ENCODE results near the gene PPP6R1. TPM values are rescaled to one million over a fixed set of nuclear protein-coding genes. Genes with fewer than 3 reads are reported as not detected.

Gene PPP6R1
- total and polyA plus RNA-seq, 2 experiments from 2014 or later: 37.1 to 76.0 TPM

GRCh38 chr19:55228403-55229031, 30.3 kb downstream of the PPP6R1 start, which contains the start of gene TMEM86B:
TMEM86B (minus strand) TSS chr19:55228763; CDS start chr19:55228741, 22 bp downstream.
- no peaks in the 10 kb centered on the region for H3K27me3 ChIP-seq
- no peak for TF ChIP-seq EZH2phosphoT487 (IDR thresholded peaks at IDR 0.05; ENCODE audit: low read depth, severe bottlenecking, unreplicated experiment)
- no peak for TF ChIP-seq CTCF (IDR thresholded peaks at IDR 0.05; ENCODE audit: poor library complexity)
- TF ChIP-seq EZH2 (IDR thresholded peaks at IDR 0.05; ENCODE audit: borderline replicate concordance): no peak
- H3K4me2 ChIP-seq: peak within 1 kb of the TSS; percentile 82
- H3K79me2 ChIP-seq: peaks cover 21% of the 10 kb centered on the region
- no peaks in the 10 kb centered on the region for H4K20me1 ChIP-seq (ENCODE audit: insufficient read depth, poor library complexity, severe bottlenecking)
- H3K27ac ChIP-seq: peak within 1 kb of the TSS; percentile 97
- peak; percentile 83 for DNase-seq (ENCODE audit: low spot score)
- H3K9me3 ChIP-seq (ENCODE audit: low read depth): no peaks in the 10 kb centered on the region
- H2AFZ ChIP-seq: no peak within 1 kb of the TSS
- no peak within 1 kb of the TSS for H3K4me3 ChIP-seq
- no peaks in the 10 kb centered on the region for H3K36me3 ChIP-seq (replicated peaks; ENCODE audit: insufficient read depth, low read depth)
- H3K9me2 ChIP-seq (replicated peaks; ENCODE audit: insufficient read depth): no peaks in the 10 kb centered on the region
- WGBS (ENCODE audit: low lambda C conversion rate, missing lambda C conversion rate): 60% methylated on average over 11 of the region's 12 CpGs
- H3K4me1 ChIP-seq (ENCODE audit: insufficient read depth): peaks cover 19% of the 10 kb centered on the region

GRCh38 chr19:55228015-55228391, 30.8 kb downstream of the PPP6R1 start:
- DNase-seq (ENCODE audit: low spot score): peak; percentile 41
- H3K4me1 ChIP-seq (ENCODE audit: insufficient read depth): peaks cover 19% of the 10 kb centered on the region
- no peaks in the 10 kb centered on the region for H4K20me1 ChIP-seq (ENCODE audit: insufficient read depth, poor library complexity, severe bottlenecking)
- no peak overlapping the region for H2AFZ ChIP-seq
- H3K9me2 ChIP-seq (replicated peaks; ENCODE audit: insufficient read depth): no peaks in the 10 kb centered on the region
- H3K27me3 ChIP-seq: no peaks in the 10 kb centered on the region
- no peaks in the 10 kb centered on the region for H3K9me3 ChIP-seq (ENCODE audit: low read depth)
- no peak overlapping the region for H3K4me3 ChIP-seq
- peak overlapping the region; percentile 82 for H3K4me2 ChIP-seq
- WGBS (ENCODE audit: low lambda C conversion rate, missing lambda C conversion rate): 42% methylated on average over 17 of the region's 17 CpGs
- H3K79me2 ChIP-seq: peaks cover 21% of the 10 kb centered on the region
- peak overlapping the region; percentile 97 for H3K27ac ChIP-seq
- no peaks in the 10 kb centered on the region for H3K36me3 ChIP-seq (replicated peaks; ENCODE audit: insufficient read depth, low read depth)
- TF ChIP-seq CTCF (IDR thresholded peaks at IDR 0.05; ENCODE audit: poor library complexity) (no peak), EZH2phosphoT487 (IDR thresholded peaks at IDR 0.05; ENCODE audit: low read depth, severe bottlenecking, unreplicated experiment) (no peak), EZH2 (IDR thresholded peaks at IDR 0.05; ENCODE audit: borderline replicate concordance) (no peak)

GRCh38 chr19:55227241-55228014, 31.4 kb downstream of the PPP6R1 start:
- Histone ChIP-seq H3K4me3 (no peak overlapping the region), H3K27ac (peak overlapping the region; percentile 97), H3K27me3 (no peaks in the 10 kb centered on the region), H3K4me1 (ENCODE audit: insufficient read depth) (peaks cover 19% of the 10 kb centered on the region), H3K79me2 (peaks cover 21% of the 10 kb centered on the region), H2AFZ (no peak overlapping the region), H4K20me1 (ENCODE audit: insufficient read depth, poor library complexity, severe bottlenecking) (no peaks in the 10 kb centered on the region), H3K4me2 (peak overlapping the region; percentile 82), H3K36me3 (replicated peaks; ENCODE audit: insufficient read depth, low read depth) (no peaks in the 10 kb centered on the region), H3K9me3 (ENCODE audit: low read depth) (no peaks in the 10 kb centered on the region), H3K9me2 (replicated peaks; ENCODE audit: insufficient read depth) (no peaks in the 10 kb centered on the region)
- TF ChIP-seq EZH2 (IDR thresholded peaks at IDR 0.05; ENCODE audit: borderline replicate concordance): no peak
- no peak for TF ChIP-seq CTCF (IDR thresholded peaks at IDR 0.05; ENCODE audit: poor library complexity)
- no peak for TF ChIP-seq EZH2phosphoT487 (IDR thresholded peaks at IDR 0.05; ENCODE audit: low read depth, severe bottlenecking, unreplicated experiment)
- no peak for DNase-seq (ENCODE audit: low spot score)
- WGBS (ENCODE audit: low lambda C conversion rate, missing lambda C conversion rate): 90% methylated on average over 21 of the region's 25 CpGs

All from hepatocyte (in vitro differentiated cells).